AG10803 (cell line): ENCODE measurements around the gene HMX2.

Experiments
- DNase-seq: peaks from one replicate; pipeline ENCODE4 v3.0.0; 2010; ENCODE audit warnings: low read depth
- H3K4me3 ChIP-seq: 2 replicates; pipeline ENCODE4 v1.5.1; 2011; ENCODE audit warnings: mild to moderate bottlenecking, low read length, control low read depth
- TF ChIP-seq, protein P1 (sequence below): conservative IDR thresholded peaks from 2 replicates; pipeline ENCODE4 v1.5.1; 2011; ENCODE audit warnings: mild to moderate bottlenecking, low read length, control low read depth, inconsistent platforms

HMX2 gene, protein sequence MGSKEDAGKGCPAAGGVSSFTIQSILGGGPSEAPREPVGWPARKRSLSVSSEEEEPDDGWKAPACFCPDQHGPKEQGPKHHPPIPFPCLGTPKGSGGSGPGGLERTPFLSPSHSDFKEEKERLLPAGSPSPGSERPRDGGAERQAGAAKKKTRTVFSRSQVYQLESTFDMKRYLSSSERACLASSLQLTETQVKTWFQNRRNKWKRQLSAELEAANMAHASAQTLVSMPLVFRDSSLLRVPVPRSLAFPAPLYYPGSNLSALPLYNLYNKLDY

DNA sequence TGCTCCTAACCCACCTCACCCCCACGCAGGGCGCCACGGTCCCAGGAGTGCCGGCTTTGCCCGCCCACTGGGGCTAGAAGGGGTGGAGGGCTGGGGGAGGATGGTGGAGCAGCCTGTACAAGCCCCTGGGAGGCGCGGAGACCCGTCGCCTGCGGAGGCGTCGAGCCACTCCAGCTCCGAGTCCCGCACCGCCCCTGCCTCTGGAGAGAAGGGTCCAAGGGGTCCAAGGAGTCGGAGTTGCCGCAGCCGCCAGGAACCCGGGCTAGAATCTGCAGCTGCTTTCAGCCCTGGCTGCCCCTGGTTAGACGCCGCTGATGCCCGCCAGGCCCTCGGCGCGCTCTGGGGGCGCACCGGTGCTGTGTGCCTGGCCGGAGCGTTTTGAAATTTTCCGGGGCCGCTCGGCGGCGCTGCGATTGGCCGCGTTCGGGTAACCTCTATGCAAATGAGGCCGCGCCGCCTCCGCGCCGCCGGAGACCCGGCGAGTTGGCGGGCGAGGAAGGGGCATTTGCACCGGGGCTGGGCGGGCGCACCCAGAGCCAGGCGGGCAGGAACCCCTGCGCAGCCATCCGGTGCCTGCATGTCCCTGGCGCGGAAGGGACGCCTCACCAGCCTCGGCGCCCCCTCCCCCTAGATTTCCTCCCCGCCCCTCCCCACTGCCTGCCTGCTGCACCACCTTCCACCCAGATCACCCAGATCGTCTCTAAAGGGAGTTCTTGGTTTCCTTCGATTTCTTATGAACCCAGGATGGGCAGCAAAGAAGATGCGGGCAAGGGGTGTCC is at the start of gene HMX2:
TSS of gene HMX2 (plus strand) at position 502 of the 779 bp plus-strand sequence. CDS start at position 745, 243 bp downstream.
- H3K4me3 ChIP-seq = no peak within 1 kb of the TSS
- no peak for DNase-seq
- TF ChIP-seq, protein P1, sequence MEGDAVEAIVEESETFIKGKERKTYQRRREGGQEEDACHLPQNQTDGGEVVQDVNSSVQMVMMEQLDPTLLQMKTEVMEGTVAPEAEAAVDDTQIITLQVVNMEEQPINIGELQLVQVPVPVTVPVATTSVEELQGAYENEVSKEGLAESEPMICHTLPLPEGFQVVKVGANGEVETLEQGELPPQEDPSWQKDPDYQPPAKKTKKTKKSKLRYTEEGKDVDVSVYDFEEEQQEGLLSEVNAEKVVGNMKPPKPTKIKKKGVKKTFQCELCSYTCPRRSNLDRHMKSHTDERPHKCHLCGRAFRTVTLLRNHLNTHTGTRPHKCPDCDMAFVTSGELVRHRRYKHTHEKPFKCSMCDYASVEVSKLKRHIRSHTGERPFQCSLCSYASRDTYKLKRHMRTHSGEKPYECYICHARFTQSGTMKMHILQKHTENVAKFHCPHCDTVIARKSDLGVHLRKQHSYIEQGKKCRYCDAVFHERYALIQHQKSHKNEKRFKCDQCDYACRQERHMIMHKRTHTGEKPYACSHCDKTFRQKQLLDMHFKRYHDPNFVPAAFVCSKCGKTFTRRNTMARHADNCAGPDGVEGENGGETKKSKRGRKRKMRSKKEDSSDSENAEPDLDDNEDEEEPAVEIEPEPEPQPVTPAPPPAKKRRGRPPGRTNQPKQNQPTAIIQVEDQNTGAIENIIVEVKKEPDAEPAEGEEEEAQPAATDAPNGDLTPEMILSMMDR = no peak

DNA sequence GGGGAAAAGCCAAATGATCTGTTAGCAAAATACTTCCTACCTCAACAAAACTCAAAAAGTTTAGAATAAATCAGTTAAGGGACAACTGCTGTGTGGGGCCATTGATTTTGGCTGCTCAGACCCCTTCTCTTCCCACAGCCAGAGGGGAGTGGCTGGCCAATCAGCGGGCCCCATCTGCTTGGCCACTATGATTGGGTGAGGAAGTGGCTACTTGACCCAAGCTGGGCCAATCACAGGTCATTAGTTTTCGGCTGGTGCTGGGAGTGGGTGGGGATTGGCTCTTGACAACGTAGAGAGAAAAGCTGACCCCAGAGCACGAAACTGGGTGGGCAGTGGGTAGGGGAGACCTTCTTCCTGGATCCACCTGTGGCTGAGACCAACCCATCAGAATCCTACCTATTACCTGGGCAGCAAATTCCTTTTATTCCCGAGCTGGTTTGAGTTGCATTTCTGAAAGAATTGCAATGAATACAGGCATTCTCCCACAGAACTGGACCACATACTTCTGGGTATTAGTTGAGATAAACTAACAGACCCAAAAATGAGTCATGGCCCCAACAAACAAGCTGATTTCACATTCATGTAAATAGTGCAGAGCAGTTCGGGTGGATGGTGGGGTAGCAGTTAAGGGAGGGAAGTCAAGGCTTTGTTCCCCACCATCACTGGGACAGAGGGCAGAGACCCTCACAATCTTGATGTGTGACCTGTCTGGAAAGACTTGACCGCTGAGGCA is 47.7 kb upstream of the HMX2 start:
- TF ChIP-seq, protein P1 = no peak
- no peak for DNase-seq

DNA sequence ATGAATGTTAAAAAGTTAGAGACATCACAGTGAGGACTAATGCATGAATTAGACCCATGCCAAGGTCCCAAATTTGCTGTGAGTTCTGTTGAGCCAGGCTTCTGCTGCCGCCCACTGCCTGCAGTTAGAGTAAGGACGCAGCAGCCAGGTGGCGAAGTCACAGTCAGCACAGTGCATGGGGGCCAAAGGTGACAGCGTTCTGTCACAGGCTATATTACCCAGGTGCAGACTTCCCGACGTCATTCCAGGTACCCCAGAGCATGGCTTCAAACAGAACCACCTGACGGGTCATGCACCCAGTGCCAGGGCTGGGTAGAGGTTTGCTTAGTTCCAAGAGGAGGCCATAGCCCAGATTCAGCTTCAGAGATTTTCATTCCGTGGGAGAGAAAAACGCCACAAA is 46.1 kb upstream of the HMX2 start:
- no peak for DNase-seq
- TF ChIP-seq, protein P1 = no peak
- H3K4me3 ChIP-seq = no peak overlapping the region

More for the DNA sequence above, 47.7 kb upstream of the HMX2 start:
- no peak overlapping the region for H3K4me3 ChIP-seq

DNA sequence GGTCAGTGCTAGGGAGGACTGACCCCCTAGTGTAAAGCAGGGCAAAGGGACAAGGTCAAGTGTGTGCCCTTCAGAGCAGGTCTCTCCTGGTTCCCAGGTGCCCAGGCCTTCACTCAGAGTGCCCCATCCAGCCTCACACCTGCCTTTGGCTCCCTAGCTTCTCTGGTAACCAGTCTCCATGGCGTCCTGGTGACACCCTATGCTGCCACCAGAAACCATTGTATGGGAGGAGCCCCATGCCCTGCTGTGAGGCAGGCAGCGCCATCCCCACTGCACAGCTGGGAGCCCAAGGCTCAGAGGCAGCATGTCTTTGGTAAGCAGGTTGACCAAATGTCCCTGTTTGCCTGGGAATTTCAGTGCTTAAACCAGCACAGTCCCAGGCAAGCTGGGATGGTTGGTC is 45.3 kb upstream of the HMX2 start:
- no peak for DNase-seq
- TF ChIP-seq, protein P1 = no peak
- no peak overlapping the region for H3K4me3 ChIP-seq

DNA sequence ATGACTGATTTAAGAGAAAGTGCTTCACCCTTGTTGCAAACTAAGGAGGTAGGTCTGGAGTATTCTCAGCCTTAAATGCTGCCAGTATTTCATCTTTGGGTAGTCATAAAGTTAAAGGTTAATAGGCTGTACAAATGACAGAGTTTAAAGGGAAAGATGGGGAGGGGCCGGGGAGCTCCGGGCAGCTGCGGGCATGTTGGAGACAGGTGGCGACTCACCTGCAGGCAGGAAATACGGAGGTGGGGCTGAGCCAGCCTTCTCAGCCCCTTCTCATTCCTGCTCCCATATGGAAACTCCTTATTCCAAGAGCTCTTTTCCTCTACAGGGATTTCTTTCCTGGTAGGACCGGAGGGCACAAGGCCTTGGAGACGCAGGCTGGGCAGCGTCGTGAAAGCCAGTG is 44.0 kb upstream of the HMX2 start:
- no peak overlapping the region for H3K4me3 ChIP-seq
- TF ChIP-seq, protein P1 = no peak
- no peak for DNase-seq

DNA sequence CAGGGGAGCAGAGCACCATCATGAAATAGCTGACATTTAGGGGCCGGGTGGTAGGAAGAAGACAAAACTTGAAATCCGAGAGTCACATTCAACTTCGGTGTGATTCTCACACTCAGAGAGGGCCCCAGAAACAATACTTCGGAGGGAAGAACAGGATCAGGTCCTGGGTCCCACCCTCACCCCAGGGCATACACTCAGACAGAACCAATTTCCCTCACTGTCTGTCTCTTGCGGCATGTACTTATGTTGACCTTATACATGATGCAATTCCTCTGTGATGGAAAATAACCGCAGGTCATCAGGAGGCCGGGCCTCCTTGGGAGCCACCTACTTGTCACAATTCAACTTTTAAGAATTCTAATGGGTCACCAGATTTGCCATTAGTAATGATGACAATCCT is 38.5 kb upstream of the HMX2 start:
- TF ChIP-seq, protein P1 = no peak
- no peak for DNase-seq
- H3K4me3 ChIP-seq = no peak overlapping the region
